HG02938 (cell line): ENCODE results near the gene CCL25.

Source experiments
- ATAC-seq: cut with Tn5 transposase; IDR thresholded peaks from one replicate; pipeline ENCODE4 v1.9.1; 2021; ENCODE audit warnings: mild to moderate bottlenecking, moderate library complexity; ENCODE audit not compliant: unreplicated experiment

Gene CCL25

DNA sequence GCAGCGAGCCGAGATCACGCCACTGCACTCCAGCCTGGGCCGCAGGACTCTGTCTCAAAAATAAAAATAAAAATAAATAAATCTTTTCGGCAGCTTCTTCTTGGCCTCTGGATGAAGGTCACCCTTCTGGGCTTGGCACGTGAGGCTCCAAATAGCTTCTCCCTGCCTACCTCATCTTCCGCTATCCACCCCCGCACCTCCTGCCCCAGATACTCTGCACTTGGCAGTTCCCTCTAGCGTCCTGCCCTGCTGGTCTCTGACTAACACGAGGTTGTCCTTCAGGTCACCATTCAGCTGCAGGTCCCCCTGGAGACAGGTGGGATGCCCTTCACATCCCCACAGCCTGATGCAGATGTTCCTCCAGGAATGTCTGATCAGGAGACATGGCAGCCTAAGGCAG is 8.5 kb upstream of the CCL25 start:
- ATAC-seq: no peak

DNA sequence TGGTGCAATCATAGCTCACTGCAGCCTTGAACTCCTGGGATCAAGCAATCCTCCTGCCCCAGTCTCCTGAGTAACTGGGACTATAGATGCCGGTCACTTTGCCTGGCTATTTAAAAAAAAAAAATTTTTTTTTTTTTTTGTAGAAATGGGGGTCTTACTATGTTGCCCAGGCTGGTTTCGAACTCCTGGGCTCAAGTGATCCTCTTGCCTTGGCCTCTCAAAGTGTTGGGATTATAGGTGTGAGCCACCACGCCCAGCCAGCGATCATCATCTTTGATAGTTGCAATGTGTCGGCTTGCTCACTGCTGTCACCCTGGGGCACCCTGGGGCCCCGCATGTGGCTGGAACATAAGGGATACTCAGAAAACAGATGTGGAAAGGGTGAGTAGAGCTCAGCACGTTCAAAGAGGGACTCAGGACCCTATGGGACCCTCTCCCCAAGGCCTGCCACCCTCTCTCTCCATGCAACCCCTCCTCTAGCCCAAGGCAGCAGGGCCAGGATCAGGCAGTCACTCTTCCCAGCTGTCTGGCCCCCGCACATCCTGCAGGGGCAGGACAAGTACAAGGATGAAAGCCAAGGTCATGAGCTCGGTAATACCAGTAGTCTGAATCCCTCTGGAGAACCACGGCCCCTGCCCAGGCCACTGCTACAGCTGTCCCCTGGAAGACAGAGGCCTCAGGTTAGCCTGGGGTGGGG is 6.5 kb upstream of the CCL25 start:
- ATAC-seq: no peak

DNA sequence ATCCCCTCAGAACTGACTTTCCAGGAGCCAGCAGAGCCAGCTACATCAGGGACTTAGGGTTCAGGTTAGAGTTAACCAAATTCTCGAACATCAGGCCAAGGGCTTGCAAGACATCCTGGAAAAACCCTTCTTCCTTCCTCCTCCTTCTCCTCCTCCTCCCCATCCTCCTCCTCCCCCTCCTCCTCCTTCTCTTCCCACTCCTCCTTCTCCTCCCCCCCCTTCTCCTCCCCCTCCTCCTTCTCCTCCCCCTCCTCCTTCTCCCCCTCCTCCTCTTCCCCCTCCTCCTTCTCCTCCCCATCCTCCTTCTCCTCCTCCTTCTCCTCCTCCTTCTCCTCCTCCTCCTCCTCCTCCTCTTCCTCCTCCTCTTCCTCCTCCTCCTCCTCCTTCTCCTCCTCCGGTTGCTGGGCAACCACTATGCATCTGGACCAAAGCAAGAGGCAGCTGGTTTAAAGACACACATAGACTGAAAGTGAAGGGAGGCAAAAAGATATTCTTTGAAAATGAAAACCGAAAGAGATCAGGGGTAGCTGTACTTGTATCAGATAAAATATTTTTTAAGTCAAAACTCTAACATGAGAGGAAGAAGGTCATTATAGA is 5.9 kb upstream of the CCL25 start:
- ATAC-seq: no peak

DNA sequence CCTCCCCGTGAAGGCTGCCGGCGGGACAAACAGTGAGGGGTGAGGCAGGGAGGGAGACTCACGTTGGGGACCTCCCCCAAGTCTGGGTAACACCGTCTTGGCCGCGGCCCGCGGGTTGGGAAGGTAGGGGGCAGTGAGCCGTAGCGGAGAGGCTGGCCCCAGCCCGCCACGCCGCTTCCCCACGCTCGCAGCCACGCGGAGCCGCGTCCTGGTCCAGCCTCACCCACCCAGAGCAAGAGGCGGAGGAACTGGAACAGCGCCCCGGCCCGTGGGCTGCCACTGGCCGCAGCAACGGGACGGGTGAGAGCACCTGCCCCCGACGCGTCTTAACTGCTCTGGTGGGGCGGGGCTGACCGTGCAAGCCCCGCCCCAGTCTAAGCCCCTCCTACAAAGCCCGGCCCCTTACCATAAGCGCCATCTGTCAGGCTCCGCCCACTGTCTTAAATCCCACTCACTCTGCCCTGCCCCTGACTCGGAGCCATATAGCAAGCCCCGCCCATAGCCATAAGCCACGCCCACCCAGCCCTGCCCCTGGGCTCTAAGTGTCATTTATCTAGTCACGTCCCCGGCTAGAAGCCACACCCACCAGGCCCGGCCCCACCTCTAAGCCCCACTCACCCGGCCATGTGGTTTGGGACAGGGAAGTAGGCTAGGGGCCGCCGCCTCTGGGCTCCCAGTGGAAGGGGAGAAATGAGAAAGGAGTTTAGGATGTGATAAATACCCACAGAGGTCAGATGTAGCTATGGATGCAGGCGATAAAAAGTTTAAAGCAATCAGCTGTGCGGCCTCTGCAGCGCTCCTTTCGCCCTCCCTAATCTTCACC is 2.1 kb upstream of the CCL25 start:
- peak; percentile 83 for ATAC-seq

DNA sequence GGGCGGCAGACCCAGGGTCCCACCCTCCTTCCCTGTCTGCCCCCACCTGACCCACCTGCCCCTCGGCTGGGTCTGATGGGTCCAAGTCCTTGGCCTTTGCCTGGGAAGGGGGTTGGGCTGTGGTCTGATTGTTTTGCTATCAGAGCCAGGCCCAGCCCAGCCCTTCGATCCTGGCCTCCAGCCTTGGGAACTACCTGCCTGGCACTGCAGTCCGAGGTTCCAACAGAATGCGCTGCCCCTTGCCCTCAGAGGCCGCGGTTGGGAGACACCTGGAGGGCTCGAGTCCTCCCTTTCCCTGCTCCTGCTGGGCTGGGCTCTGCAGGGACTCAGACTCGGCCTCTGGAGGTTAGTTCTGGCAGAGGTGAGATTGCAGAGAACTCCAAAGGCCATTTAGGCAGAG is 1.6 kb downstream of the CCL25 start:
- ATAC-seq: no peak

DNA sequence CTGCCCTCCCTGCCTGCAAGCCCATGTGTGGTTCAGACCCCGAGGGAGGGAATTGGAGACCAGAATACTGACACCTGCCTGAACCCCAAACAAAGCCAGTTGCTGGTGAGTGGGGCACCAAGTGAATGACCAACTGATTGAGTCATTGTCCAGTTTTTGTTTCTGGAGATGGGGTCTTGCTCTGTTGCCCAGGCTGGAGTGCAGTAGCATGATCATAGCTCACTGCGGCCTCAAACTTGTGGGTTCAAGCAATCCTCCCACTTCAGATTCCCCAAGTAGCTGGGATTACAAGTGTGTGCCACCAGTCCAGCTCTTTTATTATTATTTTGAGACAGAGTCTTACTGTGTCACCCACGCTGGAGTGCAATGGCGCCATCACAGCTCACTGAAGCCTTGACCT is 4.0 kb downstream of the CCL25 start:
- no peak for ATAC-seq

DNA sequence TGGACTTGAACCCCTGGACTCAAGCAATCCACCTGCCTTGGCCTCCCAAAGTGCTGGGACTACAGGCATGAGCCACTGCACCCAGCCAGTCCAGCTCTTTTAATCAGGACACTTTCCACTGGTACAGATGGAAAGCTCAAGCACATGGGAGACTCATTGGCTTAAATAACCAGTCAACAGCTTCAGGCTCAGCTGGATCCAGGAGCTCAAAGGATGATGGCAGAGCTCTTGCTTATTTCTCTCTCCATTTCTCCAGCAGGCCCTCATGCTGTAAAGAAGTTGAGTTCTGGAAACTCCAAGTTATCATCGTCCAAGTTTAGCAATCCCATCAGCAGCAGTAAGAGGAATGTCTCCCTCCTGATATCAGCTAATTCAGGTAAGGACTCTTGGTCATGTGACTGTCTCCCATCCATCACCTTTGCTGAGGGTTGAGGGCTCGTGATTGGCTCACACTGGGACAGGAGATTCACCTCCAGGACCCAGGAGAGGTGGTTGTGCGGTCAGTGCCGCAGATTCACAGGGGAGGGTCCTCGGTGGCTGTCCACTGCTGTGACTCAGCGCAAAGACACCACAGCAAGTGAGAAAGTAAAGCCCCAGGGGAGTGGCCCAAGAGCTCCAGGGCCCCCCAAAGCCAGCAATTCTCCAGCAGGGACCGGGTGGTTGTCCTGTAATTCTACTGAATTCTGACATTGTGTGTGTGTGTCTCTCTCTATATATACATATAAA is 5.1 kb downstream of the CCL25 start:
- ATAC-seq: no peak

DNA sequence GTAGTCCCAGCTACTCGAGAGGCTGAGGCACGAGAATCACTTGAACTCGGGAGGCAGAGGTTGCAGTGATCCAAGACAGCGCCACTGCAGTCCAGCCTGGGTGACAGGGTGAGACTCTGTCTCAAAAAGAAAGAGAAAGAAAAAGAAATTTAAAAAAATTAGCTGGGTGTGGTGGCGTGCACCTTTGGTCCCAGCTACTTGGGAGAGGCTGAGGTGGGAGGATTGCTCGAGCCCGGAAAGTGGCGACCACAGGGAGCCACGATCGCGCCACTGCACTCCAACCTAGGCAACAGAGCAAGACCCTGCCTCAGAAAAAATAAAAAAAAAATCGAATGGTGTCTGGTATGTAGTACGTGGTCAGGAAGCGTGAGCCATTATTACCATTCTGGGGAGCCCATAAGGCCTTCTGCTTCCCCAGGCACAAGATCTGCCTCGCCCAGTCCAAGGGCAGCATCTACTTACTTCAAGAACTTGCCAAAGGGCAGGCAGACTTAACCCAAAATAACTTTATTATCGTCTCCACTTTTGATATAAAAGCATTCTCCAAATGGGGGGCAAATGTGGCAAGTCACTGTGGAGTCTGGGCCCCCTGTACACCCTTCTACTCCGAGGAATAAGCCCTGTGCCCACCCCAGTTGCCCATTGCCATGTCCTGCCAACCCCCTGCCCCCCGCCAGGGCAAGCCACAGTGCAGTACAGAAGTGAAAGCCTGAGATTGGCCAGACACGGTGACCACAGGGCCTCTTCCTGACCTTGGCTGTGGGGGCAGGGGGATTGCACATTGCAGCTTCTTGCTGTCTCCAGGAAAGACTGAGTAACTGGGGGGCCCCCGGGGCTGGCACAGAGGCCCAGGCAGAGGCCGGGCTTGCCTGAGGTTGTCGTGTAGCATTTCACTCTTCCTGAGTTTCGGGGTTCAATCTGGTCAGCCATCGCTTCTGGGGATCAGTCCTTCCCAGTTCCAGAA is 12.6 kb downstream of the CCL25 start:
- no peak for ATAC-seq

DNA sequence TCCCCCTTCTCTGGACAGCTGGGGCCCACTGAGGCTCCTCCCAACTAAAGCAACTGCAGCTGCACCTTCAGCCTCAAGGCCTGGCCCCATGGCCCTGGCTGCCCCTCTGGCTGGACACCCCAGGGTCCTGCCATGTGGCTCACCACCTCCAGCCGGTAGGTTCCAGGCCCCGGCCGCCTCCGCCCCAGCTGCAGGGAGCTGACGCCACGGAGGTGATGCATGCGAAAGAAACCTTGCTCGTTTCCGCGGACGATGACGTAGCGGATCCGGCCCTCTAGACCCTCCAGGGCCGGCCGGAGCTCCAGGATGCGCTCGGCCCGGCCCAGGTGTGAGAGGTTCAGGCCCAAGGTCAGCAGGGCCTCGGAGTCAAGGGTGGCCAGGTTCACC is 13.3 kb downstream of the CCL25 start:
- ATAC-seq: no peak

DNA sequence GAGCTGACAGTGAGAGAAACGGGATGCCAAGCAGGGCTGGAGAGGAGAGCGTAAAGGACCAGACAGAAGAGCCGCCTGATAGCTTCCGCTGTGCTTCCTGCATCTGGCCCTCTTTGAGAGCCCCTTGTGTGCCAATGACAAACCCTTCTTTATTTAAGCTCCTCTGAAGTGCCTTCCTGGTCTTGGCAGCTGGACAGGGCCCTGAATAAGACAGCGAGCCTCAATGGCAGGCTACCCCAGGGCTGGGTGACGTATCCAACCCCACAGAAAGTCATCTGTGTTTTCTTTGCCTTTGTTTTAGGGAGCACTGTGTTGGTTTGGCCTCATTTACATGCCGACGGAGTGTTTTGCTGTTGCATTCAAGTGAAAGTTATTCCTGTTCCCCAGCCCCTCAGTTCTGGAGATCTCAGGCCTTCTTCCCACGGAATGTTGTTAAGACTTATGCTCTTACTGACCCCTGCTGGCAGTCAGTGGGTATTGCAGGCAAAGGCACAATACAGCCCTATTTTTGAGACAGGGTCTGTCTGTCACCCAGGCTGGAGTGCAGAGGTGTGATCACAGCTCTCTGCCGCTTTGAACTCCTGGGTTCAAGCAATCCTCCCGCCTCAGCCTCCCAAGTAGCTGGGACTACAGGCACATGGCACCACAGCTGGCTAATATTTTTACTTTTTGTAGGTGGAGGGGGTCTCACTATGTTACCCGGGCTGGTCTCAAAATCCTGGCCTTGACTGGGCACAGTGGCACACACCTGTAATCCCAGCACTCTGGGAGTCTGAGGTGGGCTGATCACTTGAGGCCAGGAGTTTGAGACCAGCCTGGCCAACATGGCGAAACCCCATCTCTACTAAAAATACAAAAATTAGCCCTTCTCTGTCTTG is 16.8 kb downstream of the CCL25 start:
- no peak for ATAC-seq

DNA sequence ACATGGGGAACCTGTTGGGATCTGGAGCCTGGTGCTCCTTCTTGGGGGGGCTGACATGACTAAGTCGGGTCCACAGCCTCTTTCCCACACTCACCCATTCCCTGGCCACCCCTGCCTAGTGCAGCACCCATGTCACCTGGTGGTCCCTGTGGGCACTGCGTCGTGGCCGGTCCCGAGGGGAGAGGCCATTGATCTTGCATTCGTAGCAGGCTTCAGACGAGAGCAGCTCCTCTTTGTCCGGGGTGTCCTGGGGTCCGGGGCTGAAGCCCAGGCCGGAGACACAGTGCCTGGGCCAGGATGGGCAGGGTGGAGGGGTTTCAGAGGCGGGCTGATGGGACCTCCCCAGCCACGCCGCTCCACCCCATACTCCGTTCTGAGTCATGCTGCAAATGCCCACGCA is 19.4 kb downstream of the CCL25 start:
- ATAC-seq: no peak

DNA sequence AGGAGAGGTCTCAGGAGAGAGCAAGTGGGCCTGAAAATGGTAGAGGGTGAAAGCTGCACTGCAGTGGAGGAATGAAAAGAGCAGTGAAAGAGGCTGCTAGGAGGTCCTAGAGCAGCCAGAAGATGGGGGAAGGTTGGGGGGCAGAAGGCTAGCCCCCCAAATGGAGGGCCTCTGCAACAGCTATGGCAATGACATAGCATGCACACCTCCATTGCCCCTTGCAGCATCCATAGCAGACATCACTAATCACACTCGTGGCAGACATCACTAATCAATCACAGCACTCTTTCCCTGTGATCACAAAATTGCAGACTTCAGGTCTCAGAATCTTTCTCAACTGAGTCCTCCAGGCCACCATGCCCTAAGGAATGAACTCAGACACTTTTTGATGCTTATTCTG is 21.9 kb downstream of the CCL25 start:
- ATAC-seq: no peak

DNA sequence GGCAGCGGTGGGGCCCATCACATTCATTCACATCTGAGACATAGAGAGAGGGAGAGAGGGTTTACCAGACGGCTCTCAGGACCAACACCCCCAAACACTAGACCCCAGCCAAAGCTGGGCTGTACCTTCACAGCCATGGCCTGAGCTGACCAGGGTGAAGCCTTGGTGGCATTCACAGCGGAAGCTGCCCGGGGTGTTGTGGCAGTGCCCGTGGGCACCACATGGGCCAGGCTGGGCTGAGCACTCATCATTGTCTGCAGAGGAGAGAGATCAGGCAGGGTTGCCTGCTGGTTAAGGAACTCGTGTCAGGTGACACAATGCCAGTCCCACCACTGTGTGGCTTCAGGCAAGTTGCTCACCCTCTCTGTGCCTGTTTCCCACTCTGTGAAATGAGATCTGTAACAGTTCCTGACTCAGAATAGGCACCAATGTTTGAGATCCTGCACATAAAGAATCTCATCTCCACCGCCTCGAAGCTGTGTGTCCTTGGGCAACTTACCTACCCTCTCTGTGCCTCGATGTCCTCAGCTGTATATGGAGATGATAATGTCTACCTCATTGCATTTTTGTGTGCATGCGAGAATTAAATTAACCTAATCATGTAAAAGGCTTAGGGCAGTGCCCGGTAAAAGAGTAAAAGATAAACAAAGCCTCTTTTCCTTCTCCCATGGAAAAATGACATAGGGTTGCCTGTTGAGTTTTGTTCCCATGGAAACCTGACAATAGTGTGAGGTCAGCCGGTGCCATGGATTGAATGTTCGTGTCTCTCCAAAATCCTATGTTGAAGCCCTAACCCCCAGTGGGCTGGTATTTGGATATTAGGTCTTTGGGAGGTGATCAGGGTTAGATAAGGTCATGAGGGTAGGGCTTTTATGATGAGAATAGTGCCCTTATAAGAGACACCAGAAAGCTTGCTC is 22.9 kb downstream of the CCL25 start:
- ATAC-seq: no peak

DNA sequence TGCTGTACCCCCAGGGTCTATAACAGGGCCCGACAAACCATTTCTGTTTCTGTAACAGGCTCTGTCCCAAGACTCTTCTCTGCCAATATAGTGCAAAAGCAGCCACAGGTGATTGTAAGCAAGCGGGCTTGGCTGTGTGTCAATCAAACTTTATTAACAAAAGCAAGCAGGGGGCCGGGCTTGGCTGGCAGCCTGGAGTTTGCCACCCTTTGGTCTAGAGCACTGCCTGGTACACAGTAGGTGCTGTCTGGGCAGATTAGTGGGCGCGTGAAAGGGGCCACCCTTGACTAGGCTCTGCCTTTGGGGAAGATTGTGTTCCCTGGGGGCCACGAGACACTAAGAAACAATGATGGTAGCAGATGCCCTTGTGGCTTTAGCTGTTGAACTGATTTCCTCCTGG is 27.4 kb downstream of the CCL25 start:
- no peak for ATAC-seq

DNA sequence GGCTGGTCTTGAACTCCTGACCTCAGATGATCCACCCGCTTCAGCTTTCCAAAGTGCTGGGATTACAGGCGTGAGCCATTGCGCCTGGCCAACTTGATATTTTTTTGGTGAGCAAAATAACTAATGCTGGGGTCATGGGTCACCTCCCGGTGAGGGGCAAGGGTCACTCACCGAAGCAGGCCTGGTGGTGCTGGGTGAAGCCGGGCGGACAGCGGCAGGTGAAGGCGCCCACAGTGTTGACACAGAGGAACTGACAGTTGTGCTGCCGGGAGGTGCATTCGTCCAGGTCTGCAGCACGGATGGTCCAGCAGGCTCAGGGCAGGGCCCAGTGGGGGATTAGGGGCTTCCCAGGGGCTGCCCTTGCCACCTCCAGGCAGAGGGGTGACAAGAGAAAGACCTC is 28.3 kb downstream of the CCL25 start:
- no peak for ATAC-seq

DNA sequence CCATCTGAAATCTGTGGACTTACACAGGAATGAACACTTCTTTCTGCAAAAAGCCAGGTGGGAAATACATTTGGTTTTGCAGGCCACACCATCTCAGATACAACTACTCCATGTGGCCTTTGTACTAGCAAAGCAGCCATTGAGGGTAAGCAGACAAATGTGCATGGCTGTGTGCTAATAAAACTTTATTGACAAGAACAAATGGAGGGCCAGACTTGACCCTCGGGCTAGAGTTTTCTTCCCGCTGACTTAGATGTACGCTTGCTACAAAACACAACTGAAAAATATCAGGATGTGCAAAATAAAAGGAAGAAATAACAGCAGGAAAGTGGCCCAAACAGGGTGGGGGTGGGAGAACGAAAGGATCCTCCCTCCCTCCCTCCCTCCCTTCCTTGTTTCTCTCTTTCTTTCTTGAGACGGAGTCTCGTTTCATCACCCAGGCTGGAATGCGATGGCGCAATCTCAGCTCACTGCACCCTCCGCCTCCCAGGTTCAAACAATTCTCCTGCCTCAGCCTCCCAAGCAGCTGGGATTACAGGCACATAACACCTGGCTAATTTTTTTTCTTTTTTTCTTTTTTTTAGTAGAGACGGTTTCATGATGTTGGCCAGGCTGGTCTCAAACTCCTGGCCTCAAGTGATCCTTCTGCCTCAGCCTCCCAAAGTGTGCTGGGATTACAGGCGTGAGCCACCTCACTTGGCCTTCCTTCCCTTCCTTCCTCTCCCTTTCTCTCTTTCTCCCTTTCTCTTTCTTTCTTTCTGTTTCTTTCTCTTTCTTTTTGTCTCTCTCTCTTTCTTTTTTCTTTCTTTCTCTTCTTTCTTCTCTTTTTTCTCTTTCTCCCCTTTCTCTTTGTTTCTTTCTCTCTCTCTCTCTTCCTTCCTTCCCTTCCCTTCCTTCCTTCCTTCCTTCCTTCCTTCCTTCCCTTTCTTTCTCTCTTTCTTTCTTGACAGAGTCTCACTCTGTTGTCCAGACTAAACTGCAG is 29.3 kb downstream of the CCL25 start:
- ATAC-seq: no peak

DNA sequence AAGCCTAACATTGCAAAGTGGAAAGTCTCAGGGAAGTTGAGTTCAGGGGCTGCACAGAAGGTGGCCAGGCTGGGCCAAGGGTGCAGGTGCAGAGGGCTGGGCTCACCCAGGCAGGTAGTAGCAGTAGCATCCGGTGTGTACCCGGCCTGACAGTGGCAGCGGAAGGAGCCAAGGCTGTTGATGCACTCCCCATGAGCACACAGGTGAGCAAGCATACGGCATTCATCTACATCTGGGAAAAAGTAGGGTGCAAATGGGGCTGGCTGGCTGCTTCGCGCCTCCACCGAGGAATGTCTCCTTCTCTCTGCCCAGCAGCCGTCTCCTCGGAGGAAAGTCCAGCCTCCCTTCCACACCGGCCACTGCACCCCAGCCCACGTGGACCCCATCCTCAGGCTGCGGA is 30.6 kb downstream of the CCL25 start:
- no peak for ATAC-seq
